NCI-H1436 treated with DMSO at 0.1 percent for 48 hours (cell line): ENCODE results near the gene ALG12.

Experiments used
- DNase-seq: peaks from one replicate; lab custom pipeline; 2025; lab: John Stamatoyannopoulos, UW

The ALG12 gene

DNA sequence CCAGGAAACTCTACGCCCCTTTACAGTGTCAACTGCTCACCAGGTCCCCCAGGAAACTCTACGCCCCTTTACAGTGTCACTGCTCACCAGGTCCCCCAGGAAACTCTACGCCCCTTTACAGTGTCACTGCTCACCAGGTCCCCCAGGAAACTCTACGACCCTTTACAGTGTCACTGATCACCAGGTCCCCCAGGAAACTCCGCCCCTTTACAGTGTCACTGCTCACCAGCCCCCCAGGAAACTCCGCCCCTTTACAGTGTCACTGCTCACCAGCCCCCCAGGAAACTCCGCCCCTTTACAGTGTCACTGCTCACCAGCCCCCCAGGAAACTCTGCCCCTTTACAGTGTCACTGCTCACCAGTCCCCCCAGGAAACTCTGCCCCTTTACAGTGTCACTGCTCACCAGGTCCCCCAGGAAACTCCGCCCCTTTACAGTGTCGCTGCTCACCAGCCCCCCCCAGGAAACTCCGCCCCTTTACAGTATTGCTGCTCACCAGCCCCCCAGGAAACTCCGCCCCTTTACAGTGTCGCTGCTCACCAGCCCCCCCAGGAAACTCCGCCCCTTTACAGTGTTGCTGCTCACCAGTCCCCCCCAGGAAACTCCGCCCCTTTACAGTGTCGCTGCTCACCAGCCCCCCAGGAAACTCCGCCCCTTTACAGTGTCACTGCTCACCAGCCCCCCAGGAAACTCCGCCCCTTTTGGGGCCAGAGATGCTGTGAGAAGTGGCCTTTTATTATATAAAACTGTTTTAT, 27.0 kb upstream of the ALG12 start:
- peak; percentile 30 for DNase-seq

DNA sequence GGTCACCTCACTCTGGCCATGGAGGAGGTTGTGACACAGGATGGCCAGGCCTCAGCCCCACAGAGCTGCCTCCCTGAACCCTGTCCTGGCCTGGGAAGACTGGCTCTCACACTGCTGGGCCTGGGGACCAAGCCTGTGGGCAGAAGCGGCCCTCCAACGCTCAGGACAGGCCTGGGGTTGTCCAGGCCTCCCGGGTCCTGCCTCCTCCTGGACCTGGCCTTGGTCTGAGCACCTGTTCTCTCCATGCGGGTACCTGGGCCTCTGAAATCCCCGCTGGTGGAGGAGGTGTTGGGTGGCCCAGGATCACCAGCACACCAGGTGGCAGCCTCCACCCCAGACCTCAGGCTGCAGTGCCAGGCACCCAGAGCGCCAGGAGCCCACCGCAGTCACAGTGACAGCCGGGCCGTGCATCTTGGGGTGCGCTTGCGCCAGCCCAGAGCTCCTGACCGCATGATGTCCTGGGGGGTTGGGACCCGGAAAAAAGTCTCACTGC, 26.2 kb upstream of the ALG12 start:
- DNase-seq = no peak

DNA sequence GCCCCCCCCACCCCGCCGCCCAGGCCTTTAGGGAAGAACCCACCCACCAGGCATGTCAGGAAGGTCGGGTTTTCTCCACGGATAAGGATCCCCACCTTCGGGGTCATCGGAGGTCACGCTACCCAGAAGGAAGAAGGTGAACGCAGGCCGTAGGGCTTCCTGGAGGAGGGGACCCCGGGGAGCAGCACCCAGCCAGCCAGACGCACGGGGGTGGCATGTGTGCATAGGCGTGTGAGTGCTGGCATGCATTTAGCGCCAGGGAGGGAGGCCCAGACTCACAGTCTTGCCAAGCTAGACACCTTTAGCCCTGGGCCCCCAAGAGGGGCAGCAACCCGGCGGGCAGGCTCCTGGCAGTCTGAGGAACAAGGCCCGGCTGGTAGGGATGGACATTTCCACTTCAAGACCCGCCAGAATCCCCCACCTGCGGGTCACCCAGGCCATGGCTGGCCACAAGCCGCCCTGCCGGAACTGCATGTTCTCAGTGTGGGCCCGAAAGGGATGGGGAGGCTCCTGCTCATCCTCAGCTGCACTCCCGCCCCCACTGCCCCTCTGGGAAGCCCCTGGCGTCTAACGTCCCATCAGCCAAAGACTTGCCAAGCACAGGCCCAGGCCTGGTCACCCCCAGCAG, 25.6 kb upstream of the ALG12 start:
- no peak for DNase-seq

DNA sequence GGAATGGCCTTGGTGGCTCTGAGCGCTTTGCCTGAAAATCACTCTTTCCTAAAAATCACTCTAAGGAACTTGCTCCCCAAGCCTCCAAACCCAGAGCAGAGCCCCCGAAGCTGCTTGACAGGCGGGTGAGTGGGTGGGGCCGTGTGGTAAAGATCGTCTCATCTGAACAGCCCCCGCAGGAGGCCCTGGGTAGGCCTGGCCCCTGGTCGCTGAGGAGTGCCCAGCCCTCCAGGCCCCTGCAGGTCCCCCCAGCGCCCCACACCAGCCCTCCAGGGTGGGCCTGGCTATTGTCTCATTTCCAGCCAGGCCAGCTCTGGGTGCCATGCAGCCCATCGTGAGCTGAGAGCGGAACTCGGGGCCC, 25.1 kb upstream of the ALG12 start:
- no peak for DNase-seq

DNA sequence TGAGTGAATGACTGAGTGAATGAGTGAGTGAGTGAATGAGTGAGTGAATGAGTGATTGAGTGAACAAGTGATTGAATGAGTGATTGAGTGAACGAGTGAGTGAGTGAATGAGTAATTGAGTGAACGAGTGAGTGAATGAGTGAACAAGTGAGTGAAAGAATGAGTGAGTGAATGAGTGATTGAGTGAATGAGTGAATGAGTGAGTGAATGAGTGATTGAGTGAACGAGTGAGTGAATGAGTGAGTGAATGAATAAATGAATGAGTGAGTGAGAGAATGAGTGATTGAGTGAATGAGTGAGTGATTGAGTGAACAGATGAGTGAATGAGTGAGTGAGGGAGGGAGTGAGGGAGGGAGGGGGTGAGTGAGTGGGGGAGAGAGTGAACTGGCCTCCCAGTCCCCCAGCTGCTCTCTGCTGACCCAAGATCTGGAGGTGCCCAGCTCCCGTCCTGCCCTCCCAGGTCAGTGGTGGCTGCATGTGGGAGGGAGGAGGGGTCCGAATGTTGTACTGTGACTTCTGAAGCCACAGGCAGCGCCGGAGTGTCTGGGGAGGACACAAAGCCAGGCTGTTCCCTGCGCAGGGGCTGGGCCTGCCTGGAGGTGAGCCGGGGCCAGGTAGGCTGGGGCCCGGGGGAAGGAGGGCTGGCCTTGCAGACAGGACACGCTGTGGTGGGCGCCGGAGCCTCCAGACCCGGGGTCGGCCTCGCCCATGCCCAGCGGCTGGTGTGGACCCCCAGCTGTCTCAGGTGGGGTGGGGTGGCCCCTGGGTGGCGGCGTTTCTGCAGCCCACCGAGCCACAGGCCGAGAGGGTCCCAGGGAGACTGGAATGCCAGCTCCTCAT, 24.5 kb upstream of the ALG12 start:
- DNase-seq = no peak

DNA sequence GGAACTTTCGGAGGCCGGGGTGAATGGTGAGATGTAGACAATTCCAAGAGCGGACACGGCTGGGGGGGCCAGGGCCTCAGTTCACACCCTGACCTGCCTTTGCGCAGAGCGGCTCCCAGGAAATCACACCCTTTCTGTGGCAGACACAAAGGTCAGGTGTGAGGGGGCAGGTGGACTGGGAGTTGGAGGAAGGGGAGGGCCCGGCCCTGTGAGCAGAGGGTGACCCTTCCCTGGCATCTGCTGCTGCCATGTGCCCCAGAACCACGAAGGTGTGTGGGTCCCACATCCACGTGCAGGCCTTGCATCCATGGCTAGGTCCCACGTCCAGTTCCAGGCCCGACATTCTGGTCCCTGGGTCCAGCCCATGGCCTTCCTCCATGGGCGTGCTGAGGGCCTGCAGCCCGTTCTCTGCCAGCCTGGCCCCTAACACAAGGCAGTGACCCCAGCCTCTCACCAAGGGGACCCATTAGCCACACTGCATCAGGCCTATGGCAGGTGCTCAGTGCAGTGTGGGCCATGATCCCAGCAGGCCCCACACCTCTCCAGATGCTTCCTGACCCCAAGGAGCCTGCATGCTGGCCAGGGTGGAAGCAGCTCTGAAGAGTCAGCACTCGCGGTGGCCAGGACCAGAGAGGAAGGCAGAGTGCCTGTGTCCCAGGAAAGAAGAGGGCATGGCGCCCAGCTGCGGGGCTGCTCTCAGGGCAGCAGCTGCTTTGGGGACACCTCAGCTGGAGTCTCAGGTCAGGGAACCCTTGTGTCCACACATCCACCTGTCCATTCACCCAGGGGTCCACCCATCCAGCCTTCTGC, 23.5 kb upstream of the ALG12 start:
- no peak for DNase-seq

DNA sequence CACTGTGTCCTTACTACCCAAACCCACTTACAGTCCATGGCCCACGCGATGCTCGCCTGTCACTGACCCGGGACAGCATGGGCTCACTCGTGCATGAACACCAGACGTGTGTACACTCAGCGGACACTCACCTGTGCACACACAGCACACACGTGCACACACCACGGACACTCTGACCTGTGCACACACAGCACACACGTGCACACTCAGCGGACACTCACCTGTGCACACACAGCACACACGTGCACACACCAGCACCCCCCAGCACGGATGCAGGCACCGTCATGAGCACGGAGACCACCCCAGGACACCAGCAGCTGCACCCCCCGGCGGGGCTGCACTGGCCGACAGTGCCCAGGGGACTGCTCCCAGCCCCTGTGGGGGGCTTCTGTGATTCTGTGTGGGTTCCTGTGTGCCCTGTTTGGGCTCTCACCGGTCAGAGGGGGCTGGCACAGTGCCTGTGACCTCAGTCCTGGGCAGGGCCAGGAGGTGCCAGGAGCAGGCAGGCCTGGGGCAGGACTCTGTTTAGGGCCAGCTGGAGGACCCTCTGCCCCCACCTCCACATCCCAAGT, 20.4 kb upstream of the ALG12 start:
- DNase-seq = no peak

DNA sequence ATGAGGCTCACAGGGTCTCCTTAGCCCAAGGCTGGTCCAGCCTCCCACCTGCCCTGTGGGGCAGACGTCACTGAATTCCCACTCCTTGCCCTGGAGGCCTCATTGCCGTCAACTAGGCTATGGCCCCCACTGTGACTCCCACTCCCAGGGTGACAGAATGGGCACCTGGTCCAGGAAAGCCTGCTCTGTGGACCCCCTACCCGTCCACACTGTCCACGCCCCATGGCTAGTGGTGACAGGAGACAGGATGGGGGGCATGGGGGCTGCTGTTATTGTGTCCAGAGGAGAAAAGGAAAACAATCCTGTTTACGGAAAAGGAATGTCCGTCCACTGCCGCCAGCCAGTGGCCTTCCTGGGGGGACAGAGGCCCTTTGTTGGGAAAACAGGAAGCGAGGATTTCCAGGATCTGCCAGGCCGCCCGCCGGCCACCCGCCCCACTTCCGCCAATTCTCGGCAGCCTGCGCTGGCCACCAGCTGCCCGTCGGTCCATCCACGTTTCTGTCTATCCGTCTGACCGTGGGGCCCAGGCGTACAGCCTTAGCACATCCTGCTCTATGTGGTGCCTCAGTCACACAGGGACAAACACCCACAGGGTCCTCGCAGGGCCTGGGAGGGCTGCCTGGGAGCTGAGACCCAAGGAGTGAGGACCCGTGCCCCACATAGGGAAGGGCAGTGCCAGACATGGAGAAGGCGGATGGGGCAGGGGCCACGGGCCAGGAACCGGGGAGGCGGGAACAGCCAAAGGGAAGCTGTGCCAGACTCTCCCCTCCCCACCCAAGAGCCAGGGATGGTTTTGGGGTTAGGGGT, 19.7 kb upstream of the ALG12 start:
- DNase-seq = no peak

DNA sequence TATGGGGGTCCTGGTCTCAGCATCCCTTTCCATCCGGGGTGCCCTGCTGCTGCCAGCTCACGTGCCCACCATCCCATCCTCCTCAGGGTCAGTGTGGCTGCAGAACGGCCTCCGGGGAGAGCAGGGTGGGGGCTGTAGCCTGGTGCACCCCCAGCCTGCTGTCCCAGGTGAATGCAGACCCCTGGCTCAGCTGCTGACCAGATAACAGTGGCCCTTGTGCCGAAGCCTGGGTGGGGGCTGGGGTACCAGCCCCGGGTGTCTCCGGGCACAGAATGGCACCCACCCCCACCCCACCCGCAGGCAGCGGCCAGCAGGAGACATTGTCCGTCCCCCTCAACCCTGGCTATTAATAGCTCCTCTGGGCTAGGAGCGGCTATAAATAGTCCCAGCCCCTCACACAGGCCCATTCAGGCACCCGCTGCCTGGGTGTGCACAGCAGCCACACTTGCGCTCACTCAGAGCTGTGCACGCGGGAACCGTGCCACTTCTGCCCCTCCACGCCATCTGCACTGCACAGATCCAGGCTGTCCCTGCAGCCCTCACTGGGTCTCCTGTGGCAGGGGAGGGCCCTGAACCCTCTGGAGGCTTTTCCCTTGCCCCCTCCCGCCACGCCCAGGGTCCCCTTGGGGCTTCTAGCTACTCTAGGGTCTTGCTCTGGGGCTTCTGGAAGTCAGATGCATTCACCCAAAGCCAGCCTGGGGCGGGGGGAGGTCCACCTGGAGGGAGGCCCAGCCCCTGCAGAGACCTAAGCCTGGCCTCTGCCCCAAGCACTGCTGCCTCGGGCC, 18.9 kb upstream of the ALG12 start:
- no peak for DNase-seq

DNA sequence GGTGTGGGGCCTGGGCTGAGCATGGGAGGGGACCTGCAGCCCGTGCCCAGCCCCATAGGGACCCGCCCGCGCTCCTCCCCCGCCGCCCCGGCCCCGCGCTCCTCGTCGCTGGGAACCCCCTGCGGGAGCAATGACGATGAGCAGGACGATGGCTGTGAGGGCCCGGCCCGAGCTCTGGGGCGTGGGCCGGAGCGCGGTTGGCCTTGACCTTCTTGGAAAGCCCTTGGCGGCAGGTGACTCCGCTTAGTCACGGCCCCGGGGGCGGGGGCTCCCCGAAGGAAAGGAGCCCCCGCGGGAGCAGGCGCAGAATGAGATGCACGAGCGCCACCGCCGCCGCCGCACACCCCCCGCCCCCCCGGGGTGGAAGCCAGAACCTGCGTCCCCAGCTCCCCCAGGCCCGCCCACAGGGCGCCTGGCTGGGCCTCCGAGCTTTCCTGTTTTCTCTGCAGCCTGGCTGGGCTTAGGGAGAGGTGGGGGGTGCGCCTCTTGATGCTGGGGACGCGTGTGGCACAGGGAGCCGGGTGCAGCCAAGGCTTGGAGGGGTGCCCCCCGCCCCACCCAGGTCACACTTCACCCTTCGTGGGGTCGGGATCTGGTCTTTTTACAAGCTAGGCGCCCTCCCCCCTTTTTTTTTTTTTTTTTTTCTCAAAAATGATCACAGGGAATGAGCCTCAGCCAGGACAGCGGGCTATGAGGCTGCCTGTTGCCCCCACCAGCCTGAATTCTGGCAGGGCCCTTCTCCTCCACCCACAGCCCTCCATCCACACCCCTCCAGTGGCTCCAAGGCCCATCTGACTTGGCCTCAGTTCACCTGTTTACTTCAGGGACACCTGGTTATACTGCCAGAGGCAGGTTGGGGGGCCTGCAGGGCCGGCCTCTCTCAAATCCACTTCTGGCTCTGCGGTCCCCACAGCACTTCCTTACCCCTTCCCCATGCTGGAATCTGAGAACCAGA, 18.1 kb upstream of the ALG12 start:
- DNase-seq = peak; percentile 28

DNA sequence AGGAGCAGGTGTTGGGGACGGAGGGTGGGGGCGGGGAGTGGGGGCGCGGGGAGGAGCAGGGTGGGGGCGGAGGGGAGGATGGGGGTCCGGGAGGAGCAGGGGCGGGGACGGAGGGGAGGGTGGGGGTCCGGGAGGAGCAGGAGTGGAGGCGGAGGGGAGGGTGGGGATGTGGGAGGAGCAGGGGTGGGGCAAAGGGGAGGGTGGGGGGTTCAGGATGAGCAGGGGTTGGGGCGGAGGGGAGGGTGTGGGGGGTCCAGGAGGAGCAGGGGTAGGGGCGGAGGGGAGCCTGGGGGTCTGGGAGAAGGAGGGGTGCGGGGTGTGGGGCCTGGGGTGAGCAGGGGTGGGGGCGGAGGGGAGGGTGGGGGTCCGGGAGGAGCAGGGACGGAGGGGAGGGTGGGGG, 17.3 kb upstream of the ALG12 start:
- DNase-seq = no peak

DNA sequence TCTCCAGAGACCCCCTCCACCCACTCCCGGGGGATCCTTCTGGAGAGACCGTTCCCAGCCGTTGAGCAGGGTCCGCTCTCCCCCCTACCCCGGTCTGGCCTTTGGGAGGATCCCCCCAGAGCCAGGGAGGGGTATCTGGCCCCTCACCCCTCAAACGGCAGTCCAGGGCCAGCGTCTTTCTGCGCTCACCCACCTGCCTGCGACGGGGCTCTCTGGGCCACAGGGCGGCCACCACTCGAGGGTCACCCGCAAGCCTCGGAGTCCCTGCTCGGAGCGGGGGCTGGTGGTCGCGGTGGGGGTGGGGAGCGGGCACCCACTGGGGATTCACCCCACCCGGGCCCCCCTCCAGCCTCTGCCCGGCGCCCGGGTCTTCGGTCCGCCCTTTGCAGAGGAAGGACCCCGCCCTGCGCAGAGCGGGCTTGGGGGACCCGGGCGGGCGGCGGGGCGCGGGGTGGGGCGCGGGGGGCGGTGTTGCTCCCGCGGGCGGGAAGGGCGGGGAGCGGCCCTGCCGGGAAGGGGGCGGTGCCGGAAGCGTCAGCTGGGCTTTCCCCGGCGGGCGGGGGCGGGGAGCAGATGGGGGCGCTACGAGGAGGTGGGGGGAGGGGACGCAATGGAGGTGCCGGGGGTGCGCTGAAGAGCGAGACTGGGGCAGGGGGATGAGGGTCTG, 16.8 kb upstream of the ALG12 start:
- DNase-seq = no peak

DNA sequence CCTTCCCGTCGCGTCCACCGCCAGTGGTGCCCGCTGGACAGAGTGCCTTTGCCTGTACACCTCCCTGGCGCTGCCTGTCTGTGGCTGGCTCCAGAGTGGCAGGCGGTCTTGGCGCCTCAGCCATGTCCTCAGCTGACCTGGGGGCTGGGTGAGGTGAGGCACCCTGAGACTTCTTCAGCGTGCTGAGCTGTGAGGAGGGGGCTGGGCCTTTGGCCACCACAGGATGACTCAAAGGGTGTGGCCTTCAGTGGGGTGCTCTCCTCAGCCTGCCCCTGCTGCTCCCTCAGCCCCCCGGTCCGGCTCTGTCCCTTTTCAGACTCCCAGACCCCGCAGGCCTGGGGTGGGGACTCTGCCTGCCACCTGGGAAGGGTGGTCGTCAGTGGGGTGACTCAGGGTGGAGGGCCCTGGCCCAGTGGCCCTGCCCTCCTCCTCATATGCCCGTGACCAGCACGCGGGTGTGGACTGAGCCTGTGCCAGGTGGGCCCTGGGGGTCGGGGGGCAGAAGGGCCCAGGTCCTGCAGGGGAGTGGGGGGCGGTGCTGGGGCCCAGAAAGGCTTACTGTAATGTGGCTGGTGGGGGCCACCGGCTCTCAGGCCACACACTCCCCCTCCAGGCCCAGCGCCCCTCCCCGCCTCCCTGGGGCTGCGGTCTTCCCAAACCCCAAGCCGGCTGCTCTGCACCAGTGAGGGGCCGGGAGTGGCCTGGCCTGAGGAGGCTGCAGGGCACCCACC, 16.1 kb upstream of the ALG12 start:
- DNase-seq = no peak

DNA sequence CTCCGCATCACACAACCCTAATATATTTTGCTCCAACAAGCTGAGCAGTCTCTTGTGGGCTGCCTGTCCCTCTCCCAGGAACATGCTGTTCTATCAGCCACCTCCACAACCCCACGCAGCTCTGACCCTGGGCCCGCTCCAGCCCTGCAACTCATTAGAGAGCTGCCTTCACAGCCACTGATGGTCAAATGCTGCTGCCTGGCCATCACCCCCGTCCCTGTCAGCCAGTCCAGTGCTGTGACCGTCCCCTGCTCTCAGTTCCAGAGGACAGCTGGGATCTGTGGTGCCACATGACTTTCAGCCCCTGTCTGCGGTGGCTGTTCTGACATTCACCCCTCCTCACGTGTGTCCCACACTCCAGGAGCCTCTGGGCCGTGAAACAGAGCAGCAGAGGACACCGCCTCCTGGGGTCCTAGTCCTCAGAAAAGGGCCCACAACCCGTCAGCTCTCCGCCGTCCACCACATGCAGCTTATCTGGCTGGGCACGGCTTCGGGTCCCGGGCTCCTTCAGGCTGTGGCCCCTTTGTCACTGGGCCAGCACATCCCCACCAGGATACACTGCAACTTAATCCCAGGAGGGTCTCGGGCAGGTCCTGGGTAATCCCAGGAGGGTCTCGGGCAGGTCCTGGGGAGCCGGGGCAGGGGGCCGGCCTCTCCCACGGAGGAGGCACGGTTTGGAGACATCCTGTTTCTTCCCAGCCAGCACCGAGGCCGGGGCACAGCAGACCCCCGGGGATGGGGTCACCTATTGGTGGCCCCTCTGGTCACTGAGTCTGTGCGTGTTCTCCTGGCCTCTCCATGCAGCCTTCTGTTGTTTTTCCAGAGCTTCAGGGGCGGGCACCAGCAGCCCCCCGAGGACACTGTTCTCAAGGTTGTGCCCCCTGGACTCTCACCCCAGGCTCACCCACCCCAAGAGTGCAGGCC, 15.3 kb upstream of the ALG12 start:
- no peak for DNase-seq

DNA sequence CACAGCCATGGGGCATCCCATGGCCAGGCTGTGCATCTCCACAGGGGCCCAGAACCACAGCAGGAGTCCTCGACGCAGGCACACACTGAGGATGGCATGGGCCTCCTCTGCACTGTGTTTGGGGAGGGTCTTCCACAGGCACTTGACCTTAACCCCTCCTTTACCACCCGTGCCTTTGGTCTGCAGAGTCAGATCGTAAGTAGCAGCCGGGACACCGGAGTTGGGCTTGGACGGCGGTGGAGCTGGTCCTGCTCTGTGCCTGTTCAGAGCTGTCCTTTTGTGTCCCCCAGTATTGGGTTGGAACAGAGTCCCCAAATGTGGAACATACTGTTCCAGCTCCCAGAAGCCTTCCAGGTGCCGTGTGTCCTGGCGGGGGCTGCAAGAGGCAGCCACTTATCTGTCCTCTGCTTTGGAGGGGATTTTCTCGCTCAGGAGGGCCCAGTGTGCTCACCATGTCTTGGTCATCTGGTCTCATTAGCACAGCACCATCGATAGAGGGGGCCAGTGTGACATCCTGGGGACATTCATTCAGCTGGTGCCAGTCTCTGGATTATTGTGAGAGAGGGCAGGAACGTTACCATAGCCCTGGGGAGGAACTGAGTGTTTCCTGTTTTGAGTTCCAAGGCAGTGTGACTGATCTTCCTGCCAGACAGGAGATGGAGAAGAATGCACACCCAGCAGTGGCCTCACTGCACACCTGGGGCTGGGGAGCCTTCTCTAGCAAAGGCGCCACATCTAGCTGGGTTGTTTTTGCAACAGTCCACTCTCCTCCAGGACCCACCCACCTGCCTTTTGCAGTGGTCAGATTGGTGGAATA, 12.6 kb upstream of the ALG12 start:
- DNase-seq = no peak
